Stimulated activated CD8-positive, alpha-beta memory T cell treated with anti-CD3 and anti-CD28 coated beads, Interleukin-12 subunit alpha, Interleukin-12 subunit beta, amount 100 ng/mL, for 1 hour (primary cell): ENCODE measurements around the gene GRB10.

ENCODE experiments used
- DNase-seq: peaks from one replicate; pipeline ENCODE4 v3.0.0-alpha.2; 2020; ENCODE audit warnings: low read depth

GRB10 gene

GRCh38 chr7:50718876-50719275, 63.8 kb downstream of the GRB10 start:
- no peak for DNase-seq

DNA sequence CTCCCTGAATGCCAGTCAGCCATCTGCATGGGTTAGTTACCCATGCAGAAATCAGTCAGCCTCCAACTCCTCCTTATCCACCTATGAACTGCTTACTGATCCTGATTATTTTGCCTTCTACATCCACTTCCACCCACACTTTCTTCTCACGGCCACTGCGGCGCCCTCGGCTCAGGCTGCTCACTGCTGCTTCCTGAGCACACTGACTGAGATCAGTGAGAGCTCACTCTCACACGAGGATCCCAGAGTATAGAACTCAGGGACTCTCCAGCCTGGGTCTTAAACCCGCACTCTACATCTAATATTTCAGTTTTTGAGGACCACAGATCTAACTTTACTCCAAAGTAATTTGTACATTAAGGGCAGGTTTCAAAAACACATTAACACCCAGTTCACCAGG, 64.4 kb downstream of the GRB10 start:
- no peak for DNase-seq

GRCh38 chr7:50717181-50717580, 65.5 kb downstream of the GRB10 start:
- DNase-seq = no peak

DNA sequence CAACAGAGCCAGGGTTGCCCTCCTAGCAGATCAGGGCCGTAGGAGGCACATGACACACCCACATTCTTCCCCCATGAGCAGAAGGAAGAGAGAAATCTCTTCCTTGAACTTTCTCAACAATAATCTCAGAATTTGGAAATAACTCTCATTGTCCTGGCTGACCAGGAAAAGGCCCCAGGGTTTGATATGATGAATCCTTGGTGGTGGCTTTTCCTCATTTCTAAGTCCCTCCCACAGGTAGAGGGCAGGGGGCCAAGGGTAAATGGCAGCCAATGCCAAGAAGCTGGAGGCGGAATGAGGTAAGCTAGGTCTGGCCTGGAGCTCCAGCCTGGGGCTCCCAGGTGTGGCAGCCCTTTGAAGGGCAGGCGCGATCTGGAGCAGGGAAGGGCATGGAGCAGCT, 67.8 kb downstream of the GRB10 start:
- no peak for DNase-seq

DNA sequence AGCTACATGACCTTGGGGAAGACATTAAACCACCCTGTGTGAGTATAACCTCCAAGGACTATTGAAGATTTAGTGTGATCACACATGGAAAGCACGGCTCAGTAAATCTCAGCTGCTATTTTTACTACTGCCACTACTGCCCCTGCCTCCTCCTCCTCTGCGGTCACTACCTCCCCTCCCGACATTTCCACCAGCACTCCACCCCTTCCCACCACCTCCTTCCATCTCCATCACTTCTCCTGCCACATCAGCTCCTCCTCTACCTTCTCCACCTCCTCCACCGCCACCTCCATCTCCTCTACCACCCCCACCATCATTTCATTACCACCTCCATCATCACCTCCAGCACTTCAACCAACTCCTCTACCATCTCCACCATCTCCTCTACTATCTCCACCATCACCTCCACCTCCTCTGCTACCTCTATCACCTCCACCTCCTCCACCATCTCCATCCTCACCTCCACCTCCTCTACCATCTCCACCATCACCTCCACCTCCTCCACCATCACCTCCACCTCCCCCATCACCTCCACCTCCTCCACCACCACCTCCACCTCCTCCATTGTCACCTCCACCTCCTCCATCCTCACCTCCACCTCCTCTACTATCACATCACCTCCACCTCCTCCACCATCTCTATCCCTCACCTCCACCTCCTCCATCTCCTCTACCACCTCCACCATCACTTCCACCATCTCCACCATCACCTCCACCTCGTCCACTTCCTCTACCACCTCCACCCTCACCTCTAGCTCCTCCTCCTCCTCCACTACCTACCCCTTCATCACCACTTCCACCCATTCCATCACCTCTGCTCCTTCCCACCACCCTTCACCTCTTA, 69.4 kb downstream of the GRB10 start:
- DNase-seq = no peak

GRCh38 chr7:50712252-50713122, 70.2 kb downstream of the GRB10 start:
- DNase-seq = no peak

GRCh38 chr7:50711271-50712175, 71.2 kb downstream of the GRB10 start:
- DNase-seq = no peak

DNA sequence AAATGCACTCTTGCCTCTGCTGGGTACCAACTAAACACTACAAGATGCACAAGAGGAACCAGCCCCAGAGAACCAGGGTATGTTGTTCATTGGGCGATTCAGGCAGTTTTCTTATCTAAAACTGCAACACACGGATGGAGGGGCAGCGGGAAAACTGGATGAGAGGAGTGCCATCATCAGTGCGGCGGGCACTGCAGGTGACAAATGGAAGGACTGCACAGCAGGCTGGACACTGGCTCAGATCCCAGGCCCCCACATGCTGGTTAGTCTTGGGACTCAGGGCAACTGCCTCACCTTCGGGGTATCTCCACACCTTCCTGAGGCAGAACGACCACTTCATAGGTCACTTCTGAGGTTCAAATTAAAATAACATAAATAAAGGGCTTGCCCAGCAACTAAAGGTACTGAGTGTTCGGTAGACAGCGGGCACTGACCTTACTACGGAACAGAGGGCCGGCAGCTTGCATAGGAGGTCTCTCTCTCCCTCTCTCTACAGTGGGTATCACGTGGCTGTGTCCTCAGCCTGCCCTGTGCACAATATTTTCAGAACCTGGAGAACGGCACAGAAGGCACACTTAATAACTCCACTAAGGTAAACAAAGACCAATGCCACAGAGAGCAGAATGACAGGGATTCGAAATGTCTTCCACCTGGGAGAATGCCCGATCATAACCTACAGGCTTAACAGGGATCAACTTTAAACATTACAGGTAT, 72.1 kb downstream of the GRB10 start:
- DNase-seq = no peak

DNA sequence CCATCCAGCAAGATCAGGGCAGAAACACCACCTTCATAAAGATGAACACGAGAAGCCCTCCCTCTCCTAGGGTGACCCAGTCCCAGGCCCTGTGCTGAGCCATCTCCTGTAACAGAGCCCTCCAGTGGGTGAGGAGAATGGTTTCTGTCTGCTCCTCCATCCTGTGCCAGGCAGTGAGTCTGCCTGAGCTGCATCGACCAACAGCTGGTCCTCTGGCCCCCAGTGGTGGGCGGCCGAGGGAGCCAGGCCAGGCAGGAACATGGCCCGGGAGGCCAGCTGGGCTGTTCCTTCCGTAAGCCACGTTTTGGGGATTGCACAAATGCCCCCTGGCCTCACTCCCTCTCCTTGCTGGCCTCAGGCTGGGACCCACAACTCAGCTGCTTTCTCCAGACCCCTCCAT, 73.5 kb downstream of the GRB10 start:
- no peak for DNase-seq

GRCh38 chr7:50707236-50708006, 75.3 kb downstream of the GRB10 start:
- no peak for DNase-seq

- no peak for DNase-seq
Measured at GRCh38 chr7:50706469-50706937, 76.2 kb downstream of the GRB10 start.

DNA sequence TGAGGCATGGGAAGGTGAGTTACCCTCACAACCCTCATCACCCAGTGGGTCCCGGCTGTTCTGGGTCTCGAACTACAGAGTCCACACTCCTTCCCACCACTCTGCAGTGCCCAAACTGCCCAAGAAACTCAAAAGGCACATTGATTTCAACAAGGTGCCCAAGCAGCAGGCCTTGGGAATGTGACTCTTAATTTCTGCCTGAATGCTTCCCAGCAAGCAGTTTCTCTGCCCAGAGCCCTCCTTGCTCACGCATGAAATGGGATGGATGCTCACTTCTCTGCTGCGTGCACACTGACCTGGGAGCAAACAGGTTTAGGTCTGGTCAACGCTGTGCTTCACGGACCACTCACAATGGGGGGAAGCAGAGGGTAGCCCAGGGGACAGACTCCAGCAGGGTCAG, 77.9 kb downstream of the GRB10 start:
- DNase-seq = no peak

- DNase-seq = no peak
Measured at GRCh38 chr7:50703654-50704053, 79.0 kb downstream of the GRB10 start.

GRCh38 chr7:50699143-50699542, 83.6 kb downstream of the GRB10 start:
- no peak for DNase-seq

- DNase-seq = no peak
Measured at GRCh38 chr7:50697748-50698147, 84.9 kb downstream of the GRB10 start.

DNA sequence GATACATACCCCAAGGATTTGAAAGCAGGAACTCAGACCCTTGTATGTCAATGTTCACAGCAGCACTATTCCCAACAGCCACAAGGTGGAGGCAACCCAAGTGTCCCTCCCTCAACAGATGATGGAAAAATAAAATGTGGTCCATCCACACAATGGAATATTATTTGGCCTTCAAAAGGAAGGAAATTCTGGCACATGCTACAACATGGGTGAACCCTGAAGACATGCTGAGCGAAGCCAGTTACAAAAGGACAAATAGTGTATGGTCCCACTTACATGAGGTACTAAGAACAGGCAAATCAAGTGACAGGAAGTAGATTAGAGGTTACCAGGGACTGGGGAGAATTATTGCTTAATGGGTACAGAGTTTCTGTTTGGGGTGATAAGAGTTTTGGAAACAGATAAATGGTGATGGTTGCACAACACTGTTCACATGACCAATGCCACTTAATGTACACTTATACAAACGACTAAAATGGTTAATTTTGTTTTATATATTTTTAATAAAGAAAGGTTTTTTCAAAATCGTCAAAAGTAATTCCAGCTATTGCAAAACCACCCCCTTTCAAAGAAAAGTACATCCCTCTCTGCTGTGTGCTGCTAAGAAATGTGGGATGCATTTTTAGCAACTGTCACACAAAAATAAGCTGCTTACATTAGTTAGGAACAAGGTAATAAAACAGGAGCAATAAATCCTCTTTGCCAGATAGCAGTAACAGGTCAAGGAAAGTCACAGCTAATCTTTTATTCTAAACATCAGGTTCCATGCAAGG, 85.7 kb downstream of the GRB10 start:
- no peak for DNase-seq

DNA sequence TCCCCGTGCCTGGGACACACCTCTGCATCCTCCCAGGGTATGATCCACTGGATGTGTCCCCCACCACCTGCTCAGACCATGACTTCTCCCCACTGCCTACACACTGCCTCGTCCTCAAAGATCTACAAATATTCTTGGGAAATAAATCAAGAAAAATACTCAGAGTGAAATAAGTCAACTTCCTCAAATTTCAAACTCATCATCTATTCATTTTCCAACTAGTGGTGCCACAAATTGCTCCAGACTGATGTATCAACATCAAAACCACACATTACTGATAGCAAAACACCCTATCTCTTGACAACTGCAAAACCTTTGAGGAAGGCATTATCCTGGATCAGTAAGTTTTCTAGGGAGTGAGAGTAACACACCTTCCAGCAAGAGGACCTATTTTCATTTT, 87.7 kb downstream of the GRB10 start:
- no peak for DNase-seq

DNA sequence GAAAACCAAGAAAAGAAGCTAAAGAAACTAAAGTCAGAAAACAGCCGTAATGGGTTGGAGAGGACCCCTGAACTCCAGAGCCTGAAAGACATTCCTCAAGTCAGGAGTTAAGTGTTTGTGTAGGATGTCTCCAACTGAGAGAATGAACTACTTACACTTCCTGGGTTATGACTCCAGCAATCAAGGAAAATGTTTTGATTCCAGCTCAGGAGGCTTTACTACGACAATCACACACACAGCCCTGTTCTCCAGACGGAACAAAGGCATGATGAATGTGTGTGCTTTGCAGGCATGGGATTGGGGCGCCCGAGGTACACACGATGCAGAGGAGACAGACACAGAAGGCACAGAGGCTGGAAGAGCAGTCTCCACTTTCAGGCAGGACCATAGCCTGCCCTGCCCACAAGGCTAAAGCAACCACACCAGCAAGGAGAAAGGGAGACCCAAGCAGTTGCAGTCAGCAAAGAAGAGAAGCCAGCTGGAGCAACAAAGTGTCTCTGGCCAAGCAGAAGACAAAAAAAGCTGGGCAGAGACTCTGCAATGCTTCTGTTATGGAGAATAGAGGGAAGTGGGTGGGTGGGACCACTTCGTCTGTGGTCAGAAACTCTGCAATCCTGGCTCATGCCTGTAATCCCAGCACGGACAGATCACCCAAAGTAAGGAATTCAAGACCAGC, 89.1 kb downstream of the GRB10 start:
- no peak for DNase-seq

GRCh38 chr7:50690541-50691011, 92.1 kb downstream of the GRB10 start:
- no peak for DNase-seq
